ENCODE data around the gene ITPR3. TPM values are rescaled to one million over a fixed set of nuclear protein-coding genes. Genes with fewer than 3 reads are reported as not detected.

The ITPR3 gene
- total RNA-seq, 1 experiment from 2014 or later = 103 TPM

- no peak overlapping the region for H3K4me2 ChIP-seq (ENCODE audit: low read length)
- no peak overlapping the region for H3K27ac ChIP-seq (ENCODE audit: low read depth, low read length)
- no peak for TF ChIP-seq ZFX (IDR thresholded peaks at IDR 0.05)
- no peak for TF ChIP-seq ZBTB33 (IDR thresholded peaks at IDR 0.05; ENCODE audit: extremely low read depth, insufficient replicate concordance, low read length)
- no peak for TF ChIP-seq ZNF274 (IDR thresholded peaks at IDR 0.05; ENCODE audit: low read depth, low read length)
- TF ChIP-seq MAX (IDR thresholded peaks at IDR 0.05) = no peak
- no peak for TF ChIP-seq TCF7L2 (IDR thresholded peaks at IDR 0.05; ENCODE audit: borderline replicate concordance, extremely low read depth, insufficient read depth, insufficient read length)
- ChIA-PET CTCF (no interaction called here), POLR2A (no interaction called here), RAD21 (ENCODE audit: low non-redundant PET in 1 of 2, low total read pairs in 2 of 2, uncharacterized antibody in 2 of 2, unreplicated experiment in 2 of 2) (no interaction called here)
- H3K4me1 ChIP-seq (ENCODE audit: control insufficient read depth in 1 of 2, insufficient read depth in 2 of 2, low read length in 2 of 2) = peaks cover 28 to 57% of the 10 kb centered on the region in 2 experiments
- no peak for ATAC-seq
- H3K9me2 ChIP-seq (ENCODE audit: insufficient read depth) = no peaks in the 10 kb centered on the region
- no peaks in the 10 kb centered on the region for H3K27me3 ChIP-seq (ENCODE audit: insufficient read depth, low read length)
- no peak overlapping the region for H2AFZ ChIP-seq (ENCODE audit: low read depth, low read length, poor library complexity, severe bottlenecking)
- no peaks in the 10 kb centered on the region for H3K9me3 ChIP-seq (ENCODE audit: control insufficient read depth in 1 of 2, insufficient read depth in 1 of 2, low read depth in 1 of 2, low read length in 2 of 2)
- no peaks in the 10 kb centered on the region for H3K36me3 ChIP-seq (ENCODE audit: control insufficient read depth in 1 of 2, insufficient read depth in 2 of 2, low read length in 2 of 2)
- intact Hi-C loops (cut with micrococcal nuclease) = loop anchor here (5.0 kb wide), 1 partner anchor 39 kb away; no protein-coding TSS in a partner anchor
- no peaks in the 10 kb centered on the region for H3K79me2 ChIP-seq (ENCODE audit: insufficient read depth, low read length)
- H3K9ac ChIP-seq (ENCODE audit: low read length) = no peak overlapping the region
- no peak for DNase-seq (ENCODE audit: low read depth, low spot score)
- H3K4me3 ChIP-seq (replicated peaks in 1 of 2; ENCODE audit: low read depth in 1 of 2, low read length in 2 of 2) = no peak overlapping the region
- H4K20me1 ChIP-seq (ENCODE audit: insufficient read depth) = no peaks in the 10 kb centered on the region
- BruUV-seq (replicated peaks) = no TSS peak
Measured at GRCh38 chr6:33593414-33593727, 27.8 kb upstream of the ITPR3 start.

GRCh38 chr6:33595001-33595846 is 25.9 kb upstream of the ITPR3 start:
- POLR2A ChIA-PET = no interaction called here
- CTCF ChIA-PET = no interaction called here
- Histone ChIP-seq H3K36me3 (ENCODE audit: control insufficient read depth in 1 of 2, insufficient read depth in 2 of 2, low read length in 2 of 2) (no peaks in the 10 kb centered on the region), H3K27me3 (ENCODE audit: insufficient read depth, low read length) (no peaks in the 10 kb centered on the region), H3K4me3 (replicated peaks in 1 of 2; ENCODE audit: low read depth in 1 of 2, low read length in 2 of 2) (no peak overlapping the region), H4K20me1 (ENCODE audit: insufficient read depth) (no peaks in the 10 kb centered on the region), H3K27ac (ENCODE audit: low read depth, low read length) (no peak overlapping the region), H2AFZ (ENCODE audit: low read depth, low read length, poor library complexity, severe bottlenecking) (no peak overlapping the region), H3K4me2 (ENCODE audit: low read length) (no peak overlapping the region), H3K79me2 (ENCODE audit: insufficient read depth, low read length) (no peaks in the 10 kb centered on the region), H3K9me3 (ENCODE audit: control insufficient read depth in 1 of 2, insufficient read depth in 1 of 2, low read depth in 1 of 2, low read length in 2 of 2) (no peaks in the 10 kb centered on the region), H3K4me1 (ENCODE audit: control insufficient read depth in 1 of 2, insufficient read depth in 2 of 2, low read length in 2 of 2) (peaks cover 30 to 58% of the 10 kb centered on the region in 2 experiments), H3K9ac (ENCODE audit: low read length) (no peak overlapping the region), H3K9me2 (ENCODE audit: insufficient read depth) (no peaks in the 10 kb centered on the region)
- intact Hi-C loops (cut with micrococcal nuclease) = no loop called here
- TF ChIP-seq FOSL1 (IDR thresholded peaks at IDR 0.05; ENCODE audit: low read depth) = no peak
- TF ChIP-seq EZH2 (IDR thresholded peaks at IDR 0.05) = no peak
- TF ChIP-seq YY1 (IDR thresholded peaks at IDR 0.05; ENCODE audit: extremely low read depth, insufficient replicate concordance, low read depth, low read length) = no peak
- TF ChIP-seq MAX (IDR thresholded peaks at IDR 0.05) = no peak
- TF ChIP-seq TCF7L2 (IDR thresholded peaks at IDR 0.05; ENCODE audit: borderline replicate concordance, extremely low read depth, insufficient read depth, insufficient read length) = no peak
- no peak for TF ChIP-seq ZNF274 (IDR thresholded peaks at IDR 0.05; ENCODE audit: low read depth, low read length)
- no peak for TF ChIP-seq SP1 (IDR thresholded peaks at IDR 0.05; ENCODE audit: low read depth)
- TF ChIP-seq SIN3A (IDR thresholded peaks at IDR 0.05; ENCODE audit: low read depth) = no peak
- TF ChIP-seq CBX3 (IDR thresholded peaks at IDR 0.05; ENCODE audit: low read depth) = no peak
- no peak for TF ChIP-seq SRF (IDR thresholded peaks at IDR 0.05; ENCODE audit: low read depth)
- no TSS peak for BruUV-seq (replicated peaks)
- RAD21 ChIA-PET (ENCODE audit: low non-redundant PET in 1 of 2, low total read pairs in 2 of 2, uncharacterized antibody in 2 of 2, unreplicated experiment in 2 of 2) = no interaction called here
- ATAC-seq (no peak), DNase-seq (ENCODE audit: low read depth, low spot score) (no peak)
